Neutrophil (primary cell): ENCODE data around the gene SLC39A13.

Source experiments
- H3K27ac ChIP-seq: fragments of 200-600 bp; sonication (generic); 2 replicates; pipeline ENCODE4 v1.5.1; 2016; ENCODE audit warnings: mild to moderate bottlenecking, moderate library complexity
- H3K27me3 ChIP-seq: fragments of 200-600 bp; sonication (generic); 2 replicates; pipeline ENCODE4 v1.6.0; 2016; ENCODE audit warnings: mild to moderate bottlenecking
- H3K36me3 ChIP-seq: fragments of 200-600 bp; sonication (generic); 2 replicates; pipeline ENCODE4 v1.5.1; 2017
- H3K4me1 ChIP-seq, 2 experiments: fragments of 200-600 bp in 1 of 2; sonication (generic) in 1 of 2; 1 replicate in 1 of 2; 2 replicates in 1 of 2; pipeline versions ENCODE4 v1.5.1 to v1.6.1; 2013 to 2016; ENCODE audit warnings: low read depth in 1 of 2, low read length in 1 of 2, mild to moderate bottlenecking in 1 of 2, moderate library complexity in 1 of 2; ENCODE audit not compliant: control insufficient read depth in 1 of 2, insufficient read depth in 1 of 2
- H3K4me3 ChIP-seq, 2 experiments: fragments of 200-600 bp in 1 of 2; sonication (generic) in 1 of 2; 1 replicate in 1 of 2; 2 replicates in 1 of 2; pipeline ENCODE4 v1.5.1; 2013 to 2016; ENCODE audit warnings: low read depth in 1 of 2, low read length in 1 of 2, mild to moderate bottlenecking in 1 of 2, moderate library complexity in 1 of 2
- H3K9me3 ChIP-seq: fragments of 200-600 bp; sonication (generic); 2 replicates; pipeline ENCODE4 v1.5.1; 2016
- TF ChIP-seq, protein P1 (sequence below): fragments of 200-600 bp; sonication (generic); IDR thresholded peaks from 2 replicates; pipeline ENCODE4 v1.5.1; 2016; ENCODE audit warnings: antibody characterized with exemption

SLC39A13 gene

DNA sequence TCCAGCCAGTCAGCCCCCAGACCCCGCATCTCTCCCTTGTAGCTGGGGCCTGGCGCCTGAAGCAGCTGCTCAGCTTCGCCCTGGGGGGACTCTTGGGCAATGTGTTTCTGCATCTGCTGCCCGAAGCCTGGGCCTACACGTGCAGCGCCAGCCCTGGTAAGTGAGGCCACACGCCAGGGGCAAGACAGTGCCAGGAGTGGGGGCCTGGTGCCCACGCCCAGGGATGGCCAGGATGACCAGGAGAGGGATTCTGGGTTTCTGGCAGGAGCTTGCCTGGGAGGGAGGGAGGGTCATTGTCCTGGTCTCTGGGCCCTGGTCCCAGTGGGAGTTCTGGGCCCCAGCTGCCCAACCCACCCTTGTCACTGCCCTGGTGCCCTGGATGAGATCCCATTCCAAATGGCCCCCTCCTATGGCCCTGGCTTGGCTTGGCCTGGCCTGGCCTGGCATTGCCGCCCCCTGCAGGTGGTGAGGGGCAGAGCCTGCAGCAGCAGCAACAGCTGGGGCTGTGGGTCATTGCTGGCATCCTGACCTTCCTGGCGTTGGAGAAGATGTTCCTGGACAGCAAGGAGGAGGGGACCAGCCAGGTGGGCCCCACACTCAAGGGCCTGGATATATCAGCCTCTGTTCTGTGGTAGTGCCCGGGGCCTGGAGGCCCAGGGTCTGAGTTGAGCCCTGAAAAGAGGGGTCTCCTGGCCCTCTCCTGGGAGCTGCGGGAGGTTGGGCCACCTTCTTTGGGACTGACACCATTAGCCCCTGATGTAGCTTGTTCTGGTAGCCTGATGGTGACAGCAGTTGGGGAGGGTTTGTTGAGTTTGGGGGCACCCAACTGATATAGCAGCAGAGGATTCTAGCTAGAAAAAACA is 3.7 kb downstream of the SLC39A13 start:
- no peaks in the 10 kb centered on the region for H3K9me3 ChIP-seq
- TF ChIP-seq, protein P1, sequence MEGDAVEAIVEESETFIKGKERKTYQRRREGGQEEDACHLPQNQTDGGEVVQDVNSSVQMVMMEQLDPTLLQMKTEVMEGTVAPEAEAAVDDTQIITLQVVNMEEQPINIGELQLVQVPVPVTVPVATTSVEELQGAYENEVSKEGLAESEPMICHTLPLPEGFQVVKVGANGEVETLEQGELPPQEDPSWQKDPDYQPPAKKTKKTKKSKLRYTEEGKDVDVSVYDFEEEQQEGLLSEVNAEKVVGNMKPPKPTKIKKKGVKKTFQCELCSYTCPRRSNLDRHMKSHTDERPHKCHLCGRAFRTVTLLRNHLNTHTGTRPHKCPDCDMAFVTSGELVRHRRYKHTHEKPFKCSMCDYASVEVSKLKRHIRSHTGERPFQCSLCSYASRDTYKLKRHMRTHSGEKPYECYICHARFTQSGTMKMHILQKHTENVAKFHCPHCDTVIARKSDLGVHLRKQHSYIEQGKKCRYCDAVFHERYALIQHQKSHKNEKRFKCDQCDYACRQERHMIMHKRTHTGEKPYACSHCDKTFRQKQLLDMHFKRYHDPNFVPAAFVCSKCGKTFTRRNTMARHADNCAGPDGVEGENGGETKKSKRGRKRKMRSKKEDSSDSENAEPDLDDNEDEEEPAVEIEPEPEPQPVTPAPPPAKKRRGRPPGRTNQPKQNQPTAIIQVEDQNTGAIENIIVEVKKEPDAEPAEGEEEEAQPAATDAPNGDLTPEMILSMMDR = peak; percentile 91
- peaks cover 36% of the 10 kb centered on the region for H3K36me3 ChIP-seq
- H3K4me3 ChIP-seq = peak overlapping the region in 1 of 2 experiments; percentile 10
- no peaks in the 10 kb centered on the region for H3K27me3 ChIP-seq
- peak overlapping the region; percentile 13 for H3K27ac ChIP-seq
- H3K4me1 ChIP-seq = peaks cover 14 to 27% of the 10 kb centered on the region in 2 experiments

DNA sequence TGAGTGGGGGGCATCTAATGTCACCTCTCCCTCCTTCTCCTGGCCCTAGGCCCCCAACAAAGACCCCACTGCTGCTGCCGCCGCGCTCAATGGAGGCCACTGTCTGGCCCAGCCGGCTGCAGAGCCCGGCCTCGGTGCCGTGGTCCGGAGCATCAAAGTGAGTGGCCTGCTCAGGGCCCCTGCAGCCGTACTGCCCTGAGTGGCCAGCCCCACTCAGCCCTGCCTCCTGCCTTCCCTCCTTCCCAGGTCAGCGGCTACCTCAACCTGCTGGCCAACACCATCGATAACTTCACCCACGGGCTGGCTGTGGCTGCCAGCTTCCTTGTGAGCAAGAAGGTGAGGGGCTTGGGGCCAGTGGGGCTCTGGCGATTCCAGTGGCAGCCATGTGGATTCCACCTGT is 5.0 kb downstream of the SLC39A13 start:
- peaks cover 7 to 16% of the 10 kb centered on the region in 2 experiments for H3K4me1 ChIP-seq
- TF ChIP-seq, protein P1 = no peak
- H3K27me3 ChIP-seq = no peaks in the 10 kb centered on the region
- no peak overlapping the region for H3K27ac ChIP-seq
- H3K4me3 ChIP-seq = no peak overlapping the region
- H3K9me3 ChIP-seq = no peaks in the 10 kb centered on the region
- peaks cover 48% of the 10 kb centered on the region for H3K36me3 ChIP-seq

DNA sequence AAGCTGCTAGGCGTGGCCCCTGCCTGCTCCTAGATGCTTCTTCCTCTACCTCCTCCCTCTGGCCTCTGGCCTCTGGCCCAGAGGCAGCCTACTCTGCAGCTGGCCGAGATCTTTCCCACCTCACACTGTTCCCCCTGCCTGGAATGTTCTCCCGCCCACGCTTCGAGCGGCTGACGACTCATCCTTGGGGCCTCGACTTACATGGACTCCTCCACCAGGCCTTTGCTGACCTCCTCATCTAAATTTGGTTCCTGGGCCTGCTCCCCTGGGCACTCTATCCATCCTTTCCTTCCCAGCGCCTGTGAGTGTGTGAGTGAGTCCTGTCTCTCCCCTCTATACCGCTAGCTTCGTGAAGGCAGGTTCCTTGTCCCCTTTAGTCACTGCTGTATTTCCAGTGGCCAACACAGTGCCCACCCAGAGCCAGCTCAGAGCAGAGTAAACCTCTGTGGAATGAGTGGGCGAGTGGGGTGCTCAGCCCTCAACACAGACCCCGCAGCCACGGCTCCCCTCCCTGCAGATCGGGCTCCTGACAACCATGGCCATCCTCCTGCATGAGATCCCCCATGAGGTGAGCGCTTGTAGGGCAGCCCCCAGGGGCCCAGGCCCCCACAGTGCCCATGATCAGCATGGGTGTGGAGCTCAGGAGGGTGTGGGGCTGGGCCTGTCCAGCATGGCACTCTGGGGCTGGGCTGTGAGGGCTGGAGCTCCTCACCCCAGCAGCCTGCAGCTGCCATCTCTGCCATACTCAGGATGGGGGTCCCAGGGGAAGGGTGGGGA is 5.7 kb downstream of the SLC39A13 start:
- TF ChIP-seq, protein P1 = no peak
- peaks cover 1 to 10% of the 10 kb centered on the region in 2 experiments for H3K4me1 ChIP-seq
- peaks cover 55% of the 10 kb centered on the region for H3K36me3 ChIP-seq
- H3K9me3 ChIP-seq = no peaks in the 10 kb centered on the region
- no peak overlapping the region for H3K27ac ChIP-seq
- H3K27me3 ChIP-seq = no peaks in the 10 kb centered on the region
- H3K4me3 ChIP-seq = no peak overlapping the region

DNA sequence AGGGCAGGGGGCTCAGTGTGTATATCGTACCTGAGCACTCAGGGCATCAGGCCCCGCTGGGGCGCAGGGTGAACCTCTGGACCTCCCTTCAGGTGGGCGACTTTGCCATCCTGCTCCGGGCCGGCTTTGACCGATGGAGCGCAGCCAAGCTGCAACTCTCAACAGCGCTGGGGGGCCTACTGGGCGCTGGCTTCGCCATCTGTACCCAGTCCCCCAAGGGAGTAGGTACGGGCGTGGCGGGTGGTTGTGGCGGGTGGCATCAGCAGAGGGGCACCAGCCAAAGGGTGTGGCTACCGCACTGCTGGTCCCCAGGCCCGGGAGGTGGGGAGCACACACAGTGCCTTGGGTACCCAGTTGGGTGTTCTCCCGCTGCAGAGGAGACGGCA is 6.3 kb downstream of the SLC39A13 start:
- TF ChIP-seq, protein P1 = no peak
- H3K4me3 ChIP-seq = no peak overlapping the region
- no peaks in the 10 kb centered on the region for H3K27me3 ChIP-seq
- no peaks in the 10 kb centered on the region for H3K9me3 ChIP-seq
- no peak overlapping the region for H3K27ac ChIP-seq
- H3K36me3 ChIP-seq = peaks cover 58% of the 10 kb centered on the region
- peaks cover 0 to 6% of the 10 kb centered on the region in 2 experiments for H3K4me1 ChIP-seq

DNA sequence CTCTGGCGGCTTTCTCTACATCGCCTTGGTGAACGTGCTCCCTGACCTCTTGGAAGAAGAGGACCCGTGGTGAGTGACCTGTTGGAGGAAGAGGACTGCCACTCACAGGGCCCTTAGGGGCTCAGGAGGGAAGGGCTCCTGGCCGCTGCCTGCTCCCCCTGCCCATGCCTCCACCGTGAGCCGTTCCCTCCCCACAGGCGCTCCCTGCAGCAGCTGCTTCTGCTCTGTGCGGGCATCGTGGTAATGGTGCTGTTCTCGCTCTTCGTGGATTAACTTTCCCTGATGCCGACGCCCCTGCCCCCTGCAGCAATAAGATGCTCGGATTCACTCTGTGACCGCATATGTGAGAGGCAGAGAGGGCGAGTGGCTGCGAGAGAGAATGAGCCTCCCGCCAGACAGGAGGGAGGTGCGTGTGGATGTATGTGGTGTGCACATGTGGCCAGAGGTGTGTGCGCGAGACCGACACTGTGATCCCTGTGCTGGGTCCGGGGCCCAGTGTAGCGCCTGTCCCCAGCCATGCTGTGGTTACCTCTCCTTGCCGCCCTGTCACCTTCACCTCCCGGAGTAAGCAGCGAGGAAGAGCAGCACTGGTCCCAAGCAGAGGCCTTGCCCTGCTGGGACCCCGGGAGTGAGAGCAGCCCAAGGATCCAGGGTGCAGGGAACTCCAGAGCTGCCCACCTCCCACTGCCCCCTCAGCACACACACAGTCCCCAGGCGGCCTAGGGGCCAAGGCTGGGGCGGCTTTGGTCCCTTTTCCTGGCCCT is 6.9 kb downstream of the SLC39A13 start:
- Histone ChIP-seq H3K36me3 (peaks cover 64% of the 10 kb centered on the region), H3K27me3 (no peaks in the 10 kb centered on the region), H3K4me1 (peaks cover 0 to 6% of the 10 kb centered on the region in 2 experiments), H3K4me3 (no peak overlapping the region), H3K27ac (no peak overlapping the region), H3K9me3 (no peaks in the 10 kb centered on the region)
- TF ChIP-seq, protein P1 = no peak
